ENCODE measurements around the gene MLLT1. TPM values are rescaled to one million over a fixed set of nuclear protein-coding genes. Genes with fewer than 3 reads are reported as not detected.

MLLT1 gene
- total RNA-seq, 1 experiment from 2014 or later, result 29.0 TPM

DNA sequence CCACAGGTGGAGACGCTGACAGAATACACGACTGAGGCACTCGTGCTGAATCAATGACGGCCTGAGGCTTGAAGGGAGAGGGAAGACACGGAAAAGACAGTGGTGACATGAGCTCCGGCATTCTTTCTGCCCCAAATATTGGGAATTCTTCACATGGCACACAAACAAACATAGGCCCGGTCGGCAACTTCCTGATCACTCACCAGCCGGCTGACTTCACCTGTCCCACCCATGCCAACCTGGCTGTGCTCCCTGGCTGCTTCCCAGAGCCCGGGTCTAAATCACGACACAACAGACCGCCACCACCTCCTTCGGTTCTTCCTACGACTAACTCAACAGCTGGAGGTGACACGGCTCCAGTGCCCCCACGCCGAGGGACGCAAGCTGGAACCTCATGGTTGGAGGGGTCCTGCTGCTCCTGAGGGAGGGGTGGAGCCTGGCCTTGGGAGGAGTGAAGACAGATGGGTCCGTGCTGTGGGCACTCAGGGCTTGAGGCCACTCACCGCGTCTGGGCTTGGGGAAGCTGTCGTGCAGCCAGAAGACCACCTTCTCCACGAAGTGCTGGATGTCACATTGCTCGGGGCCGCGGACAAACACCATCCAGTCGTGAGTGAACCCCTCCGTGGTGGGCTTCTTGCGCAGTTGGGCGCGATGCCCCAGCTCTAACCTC lies 9.6 kb downstream of the MLLT1 start:
- Histone ChIP-seq H3K27ac (ENCODE audit: low read length) (no peak overlapping the region), H2AFZ (ENCODE audit: low read length) (no peak overlapping the region), H3F3A (ENCODE audit: low read length, unreplicated experiment) (peaks cover 6% of the 10 kb centered on the region), H3K9ac (ENCODE audit: low read length) (no peak overlapping the region), H3K4me2 (ENCODE audit: low read length) (no peak overlapping the region), H3K27me3 (ENCODE audit: low read length) (no peaks in the 10 kb centered on the region), H3K9me3 (ENCODE audit: low read length) (no peaks in the 10 kb centered on the region), H3K36me3 (ENCODE audit: low read depth, low read length) (peaks cover 3% of the 10 kb centered on the region; the same call in 1 of the 2 replicates), H3K9me2 (replicated peaks; ENCODE audit: low read length) (no peaks in the 10 kb centered on the region), H3K4me1 (ENCODE audit: insufficient read depth, low read length) (peaks cover 53% of the 10 kb centered on the region), H3K4me3 (ENCODE audit: low read length) (no peak overlapping the region), H4K20me1 (ENCODE audit: low read length) (no peaks in the 10 kb centered on the region), H3K79me2 (ENCODE audit: low read length) (peaks cover 83% of the 10 kb centered on the region)
- POLR2A ChIA-PET (ENCODE audit: unreplicated experiment), result no interaction called here
- intact Hi-C loops (cut with micrococcal nuclease), result loop anchor here (5.0 kb wide), 2 partner anchors 33 to 53 kb away; no protein-coding TSS in a partner anchor
- CTCF ChIA-PET, result no interaction called here
- ATAC-seq (no peak), DNase-seq (peak; percentile 33)
- TF ChIP-seq EZH2phosphoT487 (IDR thresholded peaks at IDR 0.05; ENCODE audit: borderline replicate concordance, low read length), result no peak
- no peak for TF ChIP-seq CTCF (conservative IDR thresholded peaks at IDR 0.05; ENCODE audit: low read depth, low read length)
- no peak for TF ChIP-seq EZH2 (IDR thresholded peaks at IDR 0.05; ENCODE audit: low read length, unreplicated experiment)
- no TSS peak for BruUV-seq (replicated peaks)

DNA sequence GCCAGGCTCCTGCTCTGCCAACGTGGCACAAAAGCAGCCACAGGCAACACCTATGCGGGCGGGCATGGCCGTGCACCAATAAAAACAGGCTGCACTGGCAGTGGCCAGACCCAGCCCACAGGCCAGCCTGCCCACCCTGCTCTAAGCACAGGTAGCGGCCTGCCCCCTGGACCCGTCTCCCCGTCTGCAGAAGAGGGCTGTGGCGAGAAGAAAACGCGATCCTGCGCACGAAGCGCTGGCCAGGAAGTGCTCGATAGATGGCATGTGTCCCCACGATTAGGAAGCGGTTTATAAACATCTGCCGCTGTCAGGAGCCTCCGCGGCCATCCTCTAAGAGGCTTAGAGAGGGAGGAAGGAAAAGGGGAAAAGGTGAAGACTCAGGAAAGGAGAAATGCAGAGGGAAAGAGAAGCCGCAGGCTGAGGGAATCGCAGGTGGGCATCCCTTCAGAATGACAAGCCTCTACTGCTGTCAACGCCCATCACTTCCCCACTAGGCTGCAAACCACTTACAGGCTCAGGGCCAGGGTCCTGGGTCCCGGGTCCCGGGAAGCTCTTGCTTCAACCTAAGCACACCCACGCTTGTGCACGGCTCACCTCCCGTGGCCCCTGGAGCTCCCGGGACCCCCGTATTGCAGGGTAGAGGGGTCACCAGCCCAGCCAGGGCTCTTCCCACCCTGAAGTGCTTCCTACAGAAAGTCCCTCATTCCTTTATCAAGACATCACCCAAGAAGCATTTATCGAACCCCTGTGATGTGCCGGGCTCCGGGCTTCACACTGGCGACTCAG lies 10.5 kb downstream of the MLLT1 start:
- CTCF ChIA-PET, result no interaction called here
- Histone ChIP-seq H4K20me1 (ENCODE audit: low read length) (no peaks in the 10 kb centered on the region), H3K4me2 (ENCODE audit: low read length) (no peak overlapping the region)

More for the DNA sequence above, 10.5 kb downstream of the MLLT1 start:
- Histone ChIP-seq H3K27me3 (ENCODE audit: low read length) (no peaks in the 10 kb centered on the region), H3K27ac (ENCODE audit: low read length) (no peak overlapping the region), H3K4me1 (ENCODE audit: insufficient read depth, low read length) (peaks cover 44% of the 10 kb centered on the region), H2AFZ (ENCODE audit: low read length) (no peak overlapping the region), H3K9me3 (ENCODE audit: low read length) (no peaks in the 10 kb centered on the region), H3K79me2 (ENCODE audit: low read length) (peaks cover 77% of the 10 kb centered on the region), H3K9me2 (replicated peaks; ENCODE audit: low read length) (no peaks in the 10 kb centered on the region), H3K36me3 (ENCODE audit: low read depth, low read length) (peaks cover 3% of the 10 kb centered on the region; the same call in 1 of the 2 replicates), H3K9ac (ENCODE audit: low read length) (no peak overlapping the region), H3K4me3 (ENCODE audit: low read length) (no peak overlapping the region), H3F3A (ENCODE audit: low read length, unreplicated experiment) (peaks cover 4% of the 10 kb centered on the region)
- BruUV-seq (replicated peaks), result no TSS peak
- DNase-seq (no peak), ATAC-seq (no peak)
- POLR2A ChIA-PET (ENCODE audit: unreplicated experiment), result no interaction called here
- TF ChIP-seq CTCF (conservative IDR thresholded peaks at IDR 0.05; ENCODE audit: low read depth, low read length), result no peak
- TF ChIP-seq EZH2 (IDR thresholded peaks at IDR 0.05; ENCODE audit: low read length, unreplicated experiment), result no peak
- TF ChIP-seq EZH2phosphoT487 (IDR thresholded peaks at IDR 0.05; ENCODE audit: borderline replicate concordance, low read length), result no peak
- intact Hi-C loops (cut with micrococcal nuclease), result no loop called here

Data from PC-3 (cell line).